Glutamatergic neuron (in vitro differentiated cells): ENCODE results near the gene DOK3. TPM values are rescaled to one million over a fixed set of nuclear protein-coding genes. Genes with fewer than 3 reads are reported as not detected.

Experiments
- DNase-seq: peaks from one replicate; pipeline ENCODE4 v3.0.0; 2022
- H3K27ac Mint-ChIP-seq: one replicate; pipeline ENCODE4 v1.8.0; 2020; ENCODE audit warnings: mild to moderate bottlenecking, mixed read lengths, inconsistent platforms; ENCODE audit not compliant: unreplicated experiment
- H3K27me3 Mint-ChIP-seq: one replicate; pipeline ENCODE4 v1.8.0; 2020; ENCODE audit warnings: mild to moderate bottlenecking, moderate library complexity, mixed read lengths, inconsistent platforms; ENCODE audit not compliant: unreplicated experiment
- H3K36me3 Mint-ChIP-seq: one replicate; pipeline ENCODE4 v1.8.0; 2020; ENCODE audit warnings: mild to moderate bottlenecking, mixed read lengths, inconsistent platforms; ENCODE audit not compliant: unreplicated experiment
- H3K4me1 Mint-ChIP-seq: one replicate; pipeline ENCODE4 v1.8.0; 2020; ENCODE audit warnings: mild to moderate bottlenecking, low read depth, mixed read lengths, inconsistent platforms; ENCODE audit not compliant: unreplicated experiment
- H3K4me3 Mint-ChIP-seq: one replicate; pipeline ENCODE4 v1.8.0; 2020; ENCODE audit warnings: mild to moderate bottlenecking, mixed read lengths, inconsistent platforms; ENCODE audit not compliant: unreplicated experiment
- H3K9me3 Mint-ChIP-seq: one replicate; pipeline ENCODE4 v1.8.0; 2020; ENCODE audit warnings: mild to moderate bottlenecking, moderate library complexity, mixed read lengths, inconsistent platforms; ENCODE audit not compliant: unreplicated experiment
- CTCF ChIP-seq: fragments of 200-600 bp; sonication (generic); IDR thresholded peaks from one replicate; pipeline ENCODE4 v1.5.0; 2021; ENCODE audit not compliant: partially characterized antibody, unreplicated experiment
- total RNA-seq: library from RNA; stranded (reverse); fragmentation: NEBNext Ultra II Directional; extraction: Animal tissue kit (Norgen Biotek cat#: 25700); gene quantifications from one replicate; pipeline ENCODE4 v1.2.1, GENCODE V29; 2021; ENCODE audit not compliant: unreplicated experiment

DOK3 gene
- total RNA-seq, 1 donor from 2014 or later, result 29.2 TPM

- peak overlapping the region; percentile 79 for H3K27ac Mint-ChIP-seq
- TF ChIP-seq CTCF, result no peak
- H3K27me3 Mint-ChIP-seq, result peaks cover 28% of the 10 kb centered on the region
- H3K4me1 Mint-ChIP-seq, result peaks cover 39% of the 10 kb centered on the region
- no peaks in the 10 kb centered on the region for H3K36me3 Mint-ChIP-seq
- H3K9me3 Mint-ChIP-seq, result peaks cover 28% of the 10 kb centered on the region
- peak overlapping the region; percentile 38 for H3K4me3 Mint-ChIP-seq
- DNase-seq, result no peak
Observed at GRCh38 chr5:177477701-177478477, 31.7 kb downstream of the DOK3 start.

- Mint-ChIP-seq H3K27ac (peak overlapping the region; percentile 62), H3K4me1 (peaks cover 39% of the 10 kb centered on the region), H3K4me3 (no peak overlapping the region), H3K36me3 (no peaks in the 10 kb centered on the region), H3K9me3 (peaks cover 35% of the 10 kb centered on the region), H3K27me3 (peaks cover 32% of the 10 kb centered on the region)
- no peak for TF ChIP-seq CTCF
- no peak for DNase-seq
Observed at GRCh38 chr5:177476531-177477233, 32.9 kb downstream of the DOK3 start.

- TF ChIP-seq CTCF, result no peak
- peaks cover 44% of the 10 kb centered on the region for H3K4me1 Mint-ChIP-seq
- H3K27me3 Mint-ChIP-seq, result peaks cover 40% of the 10 kb centered on the region
- H3K36me3 Mint-ChIP-seq, result no peaks in the 10 kb centered on the region
- peak overlapping the region; percentile 79 for H3K4me3 Mint-ChIP-seq
- H3K9me3 Mint-ChIP-seq, result peaks cover 40% of the 10 kb centered on the region
- no peak for DNase-seq
- peak overlapping the region; percentile 95 for H3K27ac Mint-ChIP-seq
Observed at GRCh38 chr5:177475563-177476427, 33.8 kb downstream of the DOK3 start.

- no peak for TF ChIP-seq CTCF
- DNase-seq, result peak; percentile 61
- H3K27ac Mint-ChIP-seq, result peak overlapping the region; percentile 95
- H3K4me3 Mint-ChIP-seq, result peak overlapping the region; percentile 79
- H3K9me3 Mint-ChIP-seq, result peaks cover 48% of the 10 kb centered on the region
- no peaks in the 10 kb centered on the region for H3K36me3 Mint-ChIP-seq
- H3K4me1 Mint-ChIP-seq, result peaks cover 49% of the 10 kb centered on the region
- H3K27me3 Mint-ChIP-seq, result peaks cover 48% of the 10 kb centered on the region
Observed at GRCh38 chr5:177474846-177475562, 34.6 kb downstream of the DOK3 start.
